ENCODE measurements around the gene EFCAB11. TPM values are rescaled to one million over a fixed set of nuclear protein-coding genes. Genes with fewer than 3 reads are reported as not detected.

Gene EFCAB11
- total and polyA plus RNA-seq, 2 experiments from 2014 or later, result 7.7 to 24.6 TPM

- no peaks in the 10 kb centered on the region for H3K36me3 ChIP-seq (ENCODE audit: insufficient read depth)
- ATAC-seq (no peak), DNase-seq (ENCODE audit: low spot score) (no peak)
- no peak overlapping the region for H3K4me2 ChIP-seq
- no peak overlapping the region for H3K27ac Mint-ChIP-seq
- no peak overlapping the region for H3K4me3 Mint-ChIP-seq
- H3K4me1 ChIP-seq (ENCODE audit: insufficient read depth), result no peaks in the 10 kb centered on the region
- no peaks in the 10 kb centered on the region for H3K27me3 Mint-ChIP-seq (ENCODE audit: insufficient read depth, low read depth, poor library complexity)
- no peaks in the 10 kb centered on the region for H3K9me3 Mint-ChIP-seq
- H3K27ac ChIP-seq (ENCODE audit: low read depth), result no peak overlapping the region
- no peak overlapping the region for H3K4me3 ChIP-seq
- H3K36me3 Mint-ChIP-seq (ENCODE audit: low read depth), result peaks cover 1% of the 10 kb centered on the region; the same call in 1 of the 3 replicates
- H2AFZ ChIP-seq, result no peak overlapping the region
- no peaks in the 10 kb centered on the region for H3K9me2 ChIP-seq (ENCODE audit: insufficient read depth)
- H3K27me3 ChIP-seq (ENCODE audit: insufficient read depth), result no peaks in the 10 kb centered on the region
- no peaks in the 10 kb centered on the region for H4K20me1 ChIP-seq (replicated peaks; ENCODE audit: insufficient read depth)
- H3F3A ChIP-seq (replicated peaks; ENCODE audit: low read depth), result no peaks in the 10 kb centered on the region
- H3K79me2 ChIP-seq (replicated peaks; ENCODE audit: insufficient read depth), result no peaks in the 10 kb centered on the region
- TF ChIP-seq ETS1 (IDR thresholded peaks at IDR 0.05) (no peak), EZH2 (IDR thresholded peaks at IDR 0.05; ENCODE audit: low read depth, unreplicated experiment) (no peak), ZNF114 (CRISPR knock-in tag; IDR thresholded peaks at IDR 0.05) (no peak), NANOG (IDR thresholded peaks at IDR 0.05; ENCODE audit: borderline replicate concordance) (no peak), STAT1 (IDR thresholded peaks at IDR 0.05; ENCODE audit: unreplicated experiment) (no peak), EZH2phosphoT487 (IDR thresholded peaks at IDR 0.05; ENCODE audit: unreplicated experiment) (no peak), POLR2AphosphoS5 (IDR thresholded peaks at IDR 0.05; ENCODE audit: low read depth) (no peak), CTCF (conservative IDR thresholded peaks at IDR 0.05; ENCODE audit: low read depth in 2 of 2) (no peak), ZNF331 (CRISPR knock-in tag; IDR thresholded peaks at IDR 0.05; ENCODE audit: low read depth) (no peak), JUNB (IDR thresholded peaks at IDR 0.05; ENCODE audit: unreplicated experiment) (no peak), CREB1 (CRISPR knock-in tag; IDR thresholded peaks at IDR 0.05; ENCODE audit: low read depth) (no peak)
- TF ChIP-seq, protein P1, sequence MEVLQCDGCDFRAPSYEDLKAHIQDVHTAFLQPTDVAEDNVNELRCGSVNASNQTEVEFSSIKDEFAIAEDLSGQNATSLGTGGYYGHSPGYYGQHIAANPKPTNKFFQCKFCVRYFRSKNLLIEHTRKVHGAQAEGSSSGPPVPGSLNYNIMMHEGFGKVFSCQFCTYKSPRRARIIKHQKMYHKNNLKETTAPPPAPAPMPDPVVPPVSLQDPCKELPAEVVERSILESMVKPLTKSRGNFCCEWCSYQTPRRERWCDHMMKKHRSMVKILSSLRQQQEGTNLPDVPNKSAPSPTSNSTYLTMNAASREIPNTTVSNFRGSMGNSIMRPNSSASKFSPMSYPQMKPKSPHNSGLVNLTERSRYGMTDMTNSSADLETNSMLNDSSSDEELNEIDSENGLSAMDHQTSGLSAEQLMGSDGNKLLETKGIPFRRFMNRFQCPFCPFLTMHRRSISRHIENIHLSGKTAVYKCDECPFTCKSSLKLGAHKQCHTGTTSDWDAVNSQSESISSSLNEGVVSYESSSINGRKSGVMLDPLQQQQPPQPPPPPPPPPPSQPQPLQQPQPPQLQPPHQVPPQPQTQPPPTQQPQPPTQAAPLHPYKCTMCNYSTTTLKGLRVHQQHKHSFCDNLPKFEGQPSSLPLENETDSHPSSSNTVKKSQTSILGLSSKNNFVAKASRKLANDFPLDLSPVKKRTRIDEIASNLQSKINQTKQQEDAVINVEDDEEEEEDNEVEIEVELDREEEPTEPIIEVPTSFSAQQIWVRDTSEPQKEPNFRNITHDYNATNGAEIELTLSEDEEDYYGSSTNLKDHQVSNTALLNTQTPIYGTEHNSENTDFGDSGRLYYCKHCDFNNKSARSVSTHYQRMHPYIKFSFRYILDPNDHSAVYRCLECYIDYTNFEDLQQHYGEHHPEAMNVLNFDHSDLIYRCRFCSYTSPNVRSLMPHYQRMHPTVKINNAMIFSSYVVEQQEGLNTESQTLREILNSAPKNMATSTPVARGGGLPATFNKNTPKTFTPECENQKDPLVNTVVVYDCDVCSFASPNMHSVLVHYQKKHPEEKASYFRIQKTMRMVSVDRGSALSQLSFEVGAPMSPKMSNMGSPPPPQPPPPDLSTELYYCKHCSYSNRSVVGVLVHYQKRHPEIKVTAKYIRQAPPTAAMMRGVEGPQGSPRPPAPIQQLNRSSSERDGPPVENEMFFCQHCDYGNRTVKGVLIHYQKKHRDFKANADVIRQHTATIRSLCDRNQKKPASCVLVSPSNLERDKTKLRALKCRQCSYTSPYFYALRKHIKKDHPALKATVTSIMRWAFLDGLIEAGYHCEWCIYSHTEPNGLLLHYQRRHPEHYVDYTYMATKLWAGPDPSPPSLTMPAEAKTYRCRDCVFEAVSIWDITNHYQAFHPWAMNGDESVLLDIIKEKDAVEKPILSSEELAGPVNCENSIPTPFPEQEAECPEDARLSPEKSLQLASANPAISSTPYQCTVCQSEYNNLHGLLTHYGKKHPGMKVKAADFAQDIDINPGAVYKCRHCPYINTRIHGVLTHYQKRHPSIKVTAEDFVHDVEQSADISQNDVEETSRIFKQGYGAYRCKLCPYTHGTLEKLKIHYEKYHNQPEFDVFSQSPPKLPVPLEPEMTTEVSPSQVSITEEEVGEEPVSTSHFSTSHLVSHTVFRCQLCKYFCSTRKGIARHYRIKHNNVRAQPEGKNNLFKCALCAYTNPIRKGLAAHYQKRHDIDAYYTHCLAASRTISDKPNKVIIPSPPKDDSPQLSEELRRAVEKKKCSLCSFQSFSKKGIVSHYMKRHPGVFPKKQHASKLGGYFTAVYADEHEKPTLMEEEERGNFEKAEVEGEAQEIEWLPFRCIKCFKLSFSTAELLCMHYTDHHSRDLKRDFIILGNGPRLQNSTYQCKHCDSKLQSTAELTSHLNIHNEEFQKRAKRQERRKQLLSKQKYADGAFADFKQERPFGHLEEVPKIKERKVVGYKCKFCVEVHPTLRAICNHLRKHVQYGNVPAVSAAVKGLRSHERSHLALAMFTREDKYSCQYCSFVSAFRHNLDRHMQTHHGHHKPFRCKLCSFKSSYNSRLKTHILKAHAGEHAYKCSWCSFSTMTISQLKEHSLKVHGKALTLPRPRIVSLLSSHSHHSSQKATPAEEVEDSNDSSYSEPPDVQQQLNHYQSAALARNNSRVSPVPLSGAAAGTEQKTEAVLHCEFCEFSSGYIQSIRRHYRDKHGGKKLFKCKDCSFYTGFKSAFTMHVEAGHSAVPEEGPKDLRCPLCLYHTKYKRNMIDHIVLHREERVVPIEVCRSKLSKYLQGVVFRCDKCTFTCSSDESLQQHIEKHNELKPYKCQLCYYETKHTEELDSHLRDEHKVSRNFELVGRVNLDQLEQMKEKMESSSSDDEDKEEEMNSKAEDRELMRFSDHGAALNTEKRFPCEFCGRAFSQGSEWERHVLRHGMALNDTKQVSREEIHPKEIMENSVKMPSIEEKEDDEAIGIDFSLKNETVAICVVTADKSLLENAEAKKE (CRISPR knock-in tag; IDR thresholded peaks at IDR 0.05), result no peak
- TF ChIP-seq, protein P2, sequence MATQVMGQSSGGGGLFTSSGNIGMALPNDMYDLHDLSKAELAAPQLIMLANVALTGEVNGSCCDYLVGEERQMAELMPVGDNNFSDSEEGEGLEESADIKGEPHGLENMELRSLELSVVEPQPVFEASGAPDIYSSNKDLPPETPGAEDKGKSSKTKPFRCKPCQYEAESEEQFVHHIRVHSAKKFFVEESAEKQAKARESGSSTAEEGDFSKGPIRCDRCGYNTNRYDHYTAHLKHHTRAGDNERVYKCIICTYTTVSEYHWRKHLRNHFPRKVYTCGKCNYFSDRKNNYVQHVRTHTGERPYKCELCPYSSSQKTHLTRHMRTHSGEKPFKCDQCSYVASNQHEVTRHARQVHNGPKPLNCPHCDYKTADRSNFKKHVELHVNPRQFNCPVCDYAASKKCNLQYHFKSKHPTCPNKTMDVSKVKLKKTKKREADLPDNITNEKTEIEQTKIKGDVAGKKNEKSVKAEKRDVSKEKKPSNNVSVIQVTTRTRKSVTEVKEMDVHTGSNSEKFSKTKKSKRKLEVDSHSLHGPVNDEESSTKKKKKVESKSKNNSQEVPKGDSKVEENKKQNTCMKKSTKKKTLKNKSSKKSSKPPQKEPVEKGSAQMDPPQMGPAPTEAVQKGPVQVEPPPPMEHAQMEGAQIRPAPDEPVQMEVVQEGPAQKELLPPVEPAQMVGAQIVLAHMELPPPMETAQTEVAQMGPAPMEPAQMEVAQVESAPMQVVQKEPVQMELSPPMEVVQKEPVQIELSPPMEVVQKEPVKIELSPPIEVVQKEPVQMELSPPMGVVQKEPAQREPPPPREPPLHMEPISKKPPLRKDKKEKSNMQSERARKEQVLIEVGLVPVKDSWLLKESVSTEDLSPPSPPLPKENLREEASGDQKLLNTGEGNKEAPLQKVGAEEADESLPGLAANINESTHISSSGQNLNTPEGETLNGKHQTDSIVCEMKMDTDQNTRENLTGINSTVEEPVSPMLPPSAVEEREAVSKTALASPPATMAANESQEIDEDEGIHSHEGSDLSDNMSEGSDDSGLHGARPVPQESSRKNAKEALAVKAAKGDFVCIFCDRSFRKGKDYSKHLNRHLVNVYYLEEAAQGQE (IDR thresholded peaks at IDR 0.05; ENCODE audit: unreplicated experiment), result no peak
- peaks cover 26% of the 10 kb centered on the region for H3K4me1 Mint-ChIP-seq
Measured at GRCh38 chr14:89900802-89901201, 53.7 kb downstream of the EFCAB11 start.

Measured in GM23338 (cell line).